ENCODE measurements around the gene MBP.
"Not testable (repeated sequence)": the region's sequence is repeated elsewhere in the genome, so short reads cannot be mapped to it uniquely, and the experiment has no call there.

Gene MBP

GRCh38 chr18:76965555-76966151 lies 166.9 kb downstream of the MBP start:
- H3K9ac ChIP-seq (ENCODE audit: low read depth, low read length); H3K36me3 ChIP-seq (ENCODE audit: control insufficient read depth, insufficient read depth, low read length): not testable (repeated sequence)
- peaks cover 26% of the 10 kb centered on the region for H3K4me1 ChIP-seq (ENCODE audit: control insufficient read depth, insufficient read depth, low read length)

GRCh38 chr18:76963936-76964335 lies 168.6 kb downstream of the MBP start:
- H3K9ac ChIP-seq (ENCODE audit: low read depth, low read length) = no peak overlapping the region
- peaks cover 2% of the 10 kb centered on the region for H3K36me3 ChIP-seq (ENCODE audit: control insufficient read depth, insufficient read depth, low read length)
- H3K9me3 ChIP-seq (ENCODE audit: control insufficient read depth, insufficient read depth, low read length) = no peaks in the 10 kb centered on the region
- H3K27me3 ChIP-seq (ENCODE audit: control insufficient read depth, insufficient read depth, low read length) = no peaks in the 10 kb centered on the region
- no peak overlapping the region for H3K4me3 ChIP-seq (ENCODE audit: low read depth, low read length)
- peaks cover 25% of the 10 kb centered on the region for H3K4me1 ChIP-seq (ENCODE audit: control insufficient read depth, insufficient read depth, low read length)

More at GRCh38 chr18:76965555-76966151, 166.9 kb downstream of the MBP start:
- not testable (repeated sequence) for H3K27me3 ChIP-seq (ENCODE audit: control insufficient read depth, insufficient read depth, low read length); H3K9me3 ChIP-seq (ENCODE audit: control insufficient read depth, insufficient read depth, low read length)
- H3K4me3 ChIP-seq (ENCODE audit: low read depth, low read length) = peak overlapping the region; percentile 8

GRCh38 chr18:76962851-76963250 lies 169.7 kb downstream of the MBP start:
- Histone ChIP-seq H3K4me3 (ENCODE audit: low read depth, low read length) (no peak overlapping the region), H3K4me1 (ENCODE audit: control insufficient read depth, insufficient read depth, low read length) (peaks cover 17% of the 10 kb centered on the region), H3K9me3 (ENCODE audit: control insufficient read depth, insufficient read depth, low read length) (no peaks in the 10 kb centered on the region), H3K36me3 (ENCODE audit: control insufficient read depth, insufficient read depth, low read length) (peaks cover 3% of the 10 kb centered on the region), H3K9ac (ENCODE audit: low read depth, low read length) (no peak overlapping the region), H3K27me3 (ENCODE audit: control insufficient read depth, insufficient read depth, low read length) (no peaks in the 10 kb centered on the region)

- no peak overlapping the region for H3K9ac ChIP-seq (ENCODE audit: low read depth, low read length)
- peaks cover 6% of the 10 kb centered on the region for H3K4me1 ChIP-seq (ENCODE audit: control insufficient read depth, insufficient read depth, low read length)
- H3K36me3 ChIP-seq (ENCODE audit: control insufficient read depth, insufficient read depth, low read length) = peaks cover 10% of the 10 kb centered on the region
- H3K4me3 ChIP-seq (ENCODE audit: low read depth, low read length) = no peak overlapping the region
- H3K27me3 ChIP-seq (ENCODE audit: control insufficient read depth, insufficient read depth, low read length) = no peaks in the 10 kb centered on the region
- H3K9me3 ChIP-seq (ENCODE audit: control insufficient read depth, insufficient read depth, low read length) = no peaks in the 10 kb centered on the region
Measured at GRCh38 chr18:76960528-76961035, 172.0 kb downstream of the MBP start.

DNA sequence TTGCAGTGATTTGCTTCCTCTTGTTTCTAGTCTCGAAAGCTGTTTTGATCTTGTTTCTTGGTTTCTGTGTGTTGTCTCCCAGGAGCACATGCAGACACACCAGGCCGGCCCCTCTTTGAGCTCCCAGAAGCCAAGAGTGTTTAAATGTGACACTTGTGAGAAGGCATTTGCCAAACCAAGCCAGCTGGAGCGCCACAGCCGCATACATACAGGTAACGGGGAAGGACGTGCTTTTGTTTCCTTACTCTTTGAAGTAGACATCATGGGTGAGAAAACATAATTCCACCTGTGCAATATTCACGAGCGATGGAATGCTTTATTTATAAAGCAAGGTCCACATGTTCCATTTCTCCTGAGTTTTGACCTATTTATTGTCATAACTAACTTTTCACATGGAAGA lies 173.0 kb downstream of the MBP start:
- H3K36me3 ChIP-seq (ENCODE audit: control insufficient read depth, insufficient read depth, low read length) = peaks cover 10% of the 10 kb centered on the region
- no peak overlapping the region for H3K4me3 ChIP-seq (ENCODE audit: low read depth, low read length)

DNA sequence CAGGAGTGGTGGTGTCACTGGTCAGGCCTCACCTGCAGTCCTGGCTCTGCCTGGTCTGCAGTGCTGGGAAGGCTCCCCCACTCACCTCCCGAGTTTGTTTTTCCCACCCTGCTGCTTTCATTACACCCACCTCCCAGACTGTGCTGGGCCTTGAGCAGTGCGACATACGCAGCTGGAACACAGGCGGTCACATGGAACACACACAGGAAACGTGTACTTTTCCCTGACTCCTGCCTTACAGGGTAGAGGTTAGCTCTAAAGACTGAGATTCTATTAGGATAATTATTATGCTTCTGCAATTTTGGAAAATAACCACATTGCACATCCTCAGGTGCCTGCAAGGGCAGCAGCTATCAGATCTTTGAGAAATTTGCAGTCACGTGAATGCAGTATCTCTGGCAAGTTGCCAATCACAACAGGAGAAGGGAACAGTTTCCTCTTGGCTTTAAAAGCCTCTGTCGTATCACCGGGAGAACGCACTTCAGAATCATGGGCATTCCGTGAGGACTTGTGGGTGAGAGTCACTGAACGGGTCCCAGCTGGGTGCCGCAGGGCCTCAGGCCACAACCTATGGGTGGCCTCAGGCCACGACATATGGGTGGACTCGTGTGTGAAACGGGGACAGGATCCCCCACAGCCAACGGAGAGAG lies 173.8 kb downstream of the MBP start:
- H3K9ac ChIP-seq (ENCODE audit: low read depth, low read length) = no peak overlapping the region
- no peaks in the 10 kb centered on the region for H3K27me3 ChIP-seq (ENCODE audit: control insufficient read depth, insufficient read depth, low read length)
- no peaks in the 10 kb centered on the region for H3K9me3 ChIP-seq (ENCODE audit: control insufficient read depth, insufficient read depth, low read length)
- H3K4me1 ChIP-seq (ENCODE audit: control insufficient read depth, insufficient read depth, low read length) = no peaks in the 10 kb centered on the region
- peaks cover 10% of the 10 kb centered on the region for H3K36me3 ChIP-seq (ENCODE audit: control insufficient read depth, insufficient read depth, low read length)
- no peak overlapping the region for H3K4me3 ChIP-seq (ENCODE audit: low read depth, low read length)

More for the DNA sequence above, 173.0 kb downstream of the MBP start:
- Histone ChIP-seq H3K9ac (ENCODE audit: low read depth, low read length) (no peak overlapping the region), H3K4me1 (ENCODE audit: control insufficient read depth, insufficient read depth, low read length) (no peaks in the 10 kb centered on the region), H3K9me3 (ENCODE audit: control insufficient read depth, insufficient read depth, low read length) (no peaks in the 10 kb centered on the region), H3K27me3 (ENCODE audit: control insufficient read depth, insufficient read depth, low read length) (no peaks in the 10 kb centered on the region)

GRCh38 chr18:76957384-76958355 lies 174.9 kb downstream of the MBP start:
- Histone ChIP-seq H3K4me1 (ENCODE audit: control insufficient read depth, insufficient read depth, low read length) (no peaks in the 10 kb centered on the region), H3K9ac (ENCODE audit: low read depth, low read length) (no peak overlapping the region), H3K36me3 (ENCODE audit: control insufficient read depth, insufficient read depth, low read length) (peaks cover 10% of the 10 kb centered on the region), H3K9me3 (ENCODE audit: control insufficient read depth, insufficient read depth, low read length) (no peaks in the 10 kb centered on the region), H3K4me3 (ENCODE audit: low read depth, low read length) (no peak overlapping the region), H3K27me3 (ENCODE audit: control insufficient read depth, insufficient read depth, low read length) (no peaks in the 10 kb centered on the region)

- Histone ChIP-seq H3K9me3 (ENCODE audit: control insufficient read depth, insufficient read depth, low read length) (no peaks in the 10 kb centered on the region), H3K9ac (ENCODE audit: low read depth, low read length) (no peak overlapping the region), H3K27me3 (ENCODE audit: control insufficient read depth, insufficient read depth, low read length) (no peaks in the 10 kb centered on the region), H3K4me3 (ENCODE audit: low read depth, low read length) (no peak overlapping the region), H3K36me3 (ENCODE audit: control insufficient read depth, insufficient read depth, low read length) (peaks cover 10% of the 10 kb centered on the region), H3K4me1 (ENCODE audit: control insufficient read depth, insufficient read depth, low read length) (no peaks in the 10 kb centered on the region)
Measured at GRCh38 chr18:76956648-76957047, 175.9 kb downstream of the MBP start.

DNA sequence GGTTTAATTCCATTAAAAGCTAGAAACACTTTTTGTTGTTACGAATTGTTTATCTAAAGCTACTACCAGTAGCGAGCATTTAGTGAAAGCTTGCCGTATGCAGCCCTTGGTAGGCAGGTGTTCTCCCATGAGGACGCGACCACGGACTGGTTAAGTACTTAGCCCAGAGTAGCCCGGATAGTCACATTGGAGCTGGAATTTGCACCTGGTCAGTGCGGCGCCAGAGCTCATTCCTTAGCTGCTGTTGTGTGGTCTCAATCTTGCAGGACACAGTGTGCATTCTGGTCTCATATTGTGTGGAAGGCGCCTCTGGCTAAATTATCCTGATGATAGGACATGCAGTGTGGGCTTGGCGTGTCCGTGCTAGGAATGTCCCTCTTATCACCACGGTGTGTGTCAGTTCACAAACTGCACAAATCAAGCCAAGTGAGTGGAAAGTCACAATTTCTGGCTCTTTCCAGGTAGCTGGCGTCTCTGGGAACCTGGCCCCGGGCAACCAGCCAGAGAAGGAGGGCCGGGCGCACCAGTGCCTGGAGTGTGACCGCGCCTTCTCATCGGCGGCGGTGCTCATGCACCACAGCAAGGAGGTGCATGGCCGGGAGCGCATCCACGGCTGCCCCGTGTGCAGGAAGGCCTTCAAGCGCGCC lies 176.9 kb downstream of the MBP start:
- H3K9ac ChIP-seq (ENCODE audit: low read depth, low read length) = no peak overlapping the region
- no peak overlapping the region for H3K4me3 ChIP-seq (ENCODE audit: low read depth, low read length)
- no peaks in the 10 kb centered on the region for H3K9me3 ChIP-seq (ENCODE audit: control insufficient read depth, insufficient read depth, low read length)
- peaks cover 10% of the 10 kb centered on the region for H3K36me3 ChIP-seq (ENCODE audit: control insufficient read depth, insufficient read depth, low read length)
- H3K27me3 ChIP-seq (ENCODE audit: control insufficient read depth, insufficient read depth, low read length) = no peaks in the 10 kb centered on the region
- H3K4me1 ChIP-seq (ENCODE audit: control insufficient read depth, insufficient read depth, low read length) = no peaks in the 10 kb centered on the region

- no peaks in the 10 kb centered on the region for H3K9me3 ChIP-seq (ENCODE audit: control insufficient read depth, insufficient read depth, low read length)
- H3K4me1 ChIP-seq (ENCODE audit: control insufficient read depth, insufficient read depth, low read length) = no peaks in the 10 kb centered on the region
- no peak overlapping the region for H3K4me3 ChIP-seq (ENCODE audit: low read depth, low read length)
- no peak overlapping the region for H3K9ac ChIP-seq (ENCODE audit: low read depth, low read length)
- no peaks in the 10 kb centered on the region for H3K27me3 ChIP-seq (ENCODE audit: control insufficient read depth, insufficient read depth, low read length)
- H3K36me3 ChIP-seq (ENCODE audit: control insufficient read depth, insufficient read depth, low read length) = peaks cover 9% of the 10 kb centered on the region
Measured at GRCh38 chr18:76953583-76954233, 178.9 kb downstream of the MBP start.

DNA sequence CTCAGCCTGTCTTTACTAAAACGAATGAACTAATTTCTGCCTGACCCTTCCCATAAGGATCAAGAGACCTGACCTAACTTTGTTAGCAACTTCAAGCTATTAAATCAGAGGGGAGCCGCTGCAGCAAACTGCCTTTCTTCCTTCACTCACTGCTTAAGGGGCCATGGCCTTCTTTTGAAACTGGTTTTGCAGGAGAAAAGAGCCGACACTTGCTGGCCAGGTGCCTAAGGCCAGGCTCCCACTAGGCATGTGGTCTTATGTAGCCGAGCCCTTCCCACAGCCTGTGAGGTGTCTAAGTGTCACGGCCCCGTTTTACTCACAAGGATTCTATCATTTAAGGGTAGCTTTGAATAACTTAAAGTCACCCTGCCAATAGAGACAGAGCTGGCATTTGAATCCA lies 179.4 kb downstream of the MBP start:
- Histone ChIP-seq H3K4me3 (ENCODE audit: low read depth, low read length) (no peak overlapping the region), H3K36me3 (ENCODE audit: control insufficient read depth, insufficient read depth, low read length) (peaks cover 11% of the 10 kb centered on the region), H3K27me3 (ENCODE audit: control insufficient read depth, insufficient read depth, low read length) (no peaks in the 10 kb centered on the region), H3K9ac (ENCODE audit: low read depth, low read length) (no peak overlapping the region), H3K9me3 (ENCODE audit: control insufficient read depth, insufficient read depth, low read length) (no peaks in the 10 kb centered on the region), H3K4me1 (ENCODE audit: control insufficient read depth, insufficient read depth, low read length) (no peaks in the 10 kb centered on the region)
